Panc1 (cell line): ENCODE results near the gene DLGAP3. TPM values are rescaled to one million over a fixed set of nuclear protein-coding genes. Genes with fewer than 3 reads are reported as not detected.
"Not testable (repeated sequence)": the region's sequence is repeated elsewhere in the genome, so short reads cannot be mapped to it uniquely, and the experiment has no call there.

Experiments
- ATAC-seq: fragments of 200-7000 bp; cut with Tn5 transposase; 2 replicates; pipeline ENCODE4 v1.9.1; 2020; ENCODE audit warnings: mild to moderate bottlenecking, moderate library complexity
- BruUV-seq: library from RNA; stranded (reverse); fragments of 400-500 nt; replicated peaks from 2 replicates; lab custom pipeline; 2021; lab: Mats Ljungman, UMichigan
- CTCF ChIA-PET: fragments of 300-600 bp; sonication (Branson Sonifier 250); formaldehyde crosslinking; loops from one replicate; lab custom pipeline; 2022; ENCODE audit warnings: antibody characterized with exemption; lab: Charles Lee
- POLR2A ChIA-PET: fragments of 300-600 bp; sonication (Branson Sonifier 250); formaldehyde crosslinking; loops from one replicate; lab custom pipeline; 2022; ENCODE audit warnings: antibody characterized with exemption; lab: Charles Lee
- DNase-seq: peaks from one replicate; pipeline ENCODE4 v3.0.0-alpha.2; 2010; ENCODE audit warnings: low read depth, low spot score
- H3K27ac ChIP-seq: 2 replicates; pipeline ENCODE4 v1.5.1; 2011; ENCODE audit warnings: mild to moderate bottlenecking, low read length, inconsistent platforms
- H3K27me3 ChIP-seq: fragments of 200-500 bp; sonication (Bioruptor generic); 2 replicates; pipeline ENCODE4 v1.6.0; 2014; ENCODE audit warnings: low read length, inconsistent platforms; ENCODE audit not compliant: control insufficient read depth, insufficient read depth
- H3K36me3 ChIP-seq: fragments of 200-500 bp; sonication (Bioruptor generic); 2 replicates; pipeline ENCODE4 v1.5.1; 2014; ENCODE audit warnings: inconsistent platforms, mild to moderate bottlenecking, low read length, moderate library complexity; ENCODE audit not compliant: control insufficient read depth, insufficient read depth
- H3K4me1 ChIP-seq: 2 replicates; pipeline ENCODE4 v1.5.1; 2011; ENCODE audit warnings: inconsistent platforms, mild to moderate bottlenecking, low read length, moderate library complexity; ENCODE audit not compliant: control insufficient read depth, insufficient read depth
- H3K4me3 ChIP-seq, 2 experiments: 2 replicates each; pipeline ENCODE4 v1.5.1; 2011 to 2012; ENCODE audit warnings: low read depth in 2 of 2, low read length in 2 of 2, mild to moderate bottlenecking in 2 of 2, inconsistent platforms in 1 of 2, moderate library complexity in 1 of 2
- H3K9me3 ChIP-seq: fragments of 200-500 bp; sonication (Bioruptor generic); 2 replicates; pipeline ENCODE4 v1.5.1; 2014; ENCODE audit warnings: low read depth, mild to moderate bottlenecking, inconsistent platforms, low read length, moderate library complexity; ENCODE audit not compliant: control insufficient read depth, insufficient read depth
- CTCF ChIP-seq: fragments of 450-650 bp; IDR thresholded peaks from 2 replicates; pipeline ENCODE4 v1.5.1; 2017; ENCODE audit warnings: mild to moderate bottlenecking
- POLR2AphosphoS5 ChIP-seq: IDR thresholded peaks from 2 replicates; pipeline ENCODE4 v1.6.1; 2012; ENCODE audit warnings: mild to moderate bottlenecking, low read depth, low read length, moderate library complexity
- REST ChIP-seq, 2 experiments: IDR thresholded peaks; 2 replicates each; pipeline ENCODE4 v1.6.1; 2011 to 2012; ENCODE audit warnings: low read depth in 2 of 2, control low read depth in 1 of 2, low read length in 1 of 2, mild to moderate bottlenecking in 1 of 2, moderate library complexity in 1 of 2; ENCODE audit not compliant: insufficient read depth in 1 of 2
- SIN3A ChIP-seq: IDR thresholded peaks from 2 replicates; pipeline ENCODE4 v1.6.1; 2012; ENCODE audit warnings: low read depth, mild to moderate bottlenecking, low read length, moderate library complexity, borderline replicate concordance; ENCODE audit not compliant: insufficient read depth
- TCF7L2 ChIP-seq: IDR thresholded peaks from 2 replicates; pipeline ENCODE4 v1.6.1; 2011; ENCODE audit warnings: mild to moderate bottlenecking, low read depth, low read length, inconsistent platforms
- in situ Hi-C: cut with HindIII; loops from 2 replicates; pipeline ENCODE4 v1.10.0; 2016; ENCODE audit warnings: low sequenced_read_pairs, low pct_unique_long_range_greater_than_20kb
- intact Hi-C: fragments of 100-400 bp; cut with micrococcal nuclease; formaldehyde crosslinking; loops from one replicate; pipeline ENCODE4 v1.10.0; 2022; ENCODE audit not compliant: unreplicated experiment
- total RNA-seq: library from RNA; stranded (reverse); gene quantifications from one replicate; pipeline ENCODE4 v1.2.1, GENCODE V29; 2021; ENCODE audit not compliant: unreplicated experiment

The DLGAP3 gene
- total RNA-seq, 1 experiment from 2014 or later = 0.87 TPM

GRCh38 chr1:34822202-34822601, 107.2 kb downstream of the DLGAP3 start:
- in situ Hi-C loops = no loop called here

GRCh38 chr1:34818862-34819261, 110.6 kb downstream of the DLGAP3 start:
- intact Hi-C loops, H3K27me3 ChIP-seq, H3K4me1 ChIP-seq, BruUV-seq, DNase-seq, ATAC-seq, H3K9me3 ChIP-seq, H3K27ac ChIP-seq, H3K4me3 ChIP-seq, in situ Hi-C loops, H3K36me3 ChIP-seq, CTCF ChIA-PET: not testable (repeated sequence)
- POLR2A ChIA-PET = interaction anchor here (0.6 kb wide), 1 partner anchor 298 kb away, joined by 4 read pairs; no protein-coding TSS in a partner anchor

More at GRCh38 chr1:34822202-34822601, 107.2 kb downstream of the DLGAP3 start:
- ChIA-PET CTCF (no interaction called here), POLR2A (no interaction called here)
- ATAC-seq (no peak), DNase-seq (no peak)
- Histone ChIP-seq H3K27ac (no peak overlapping the region), H3K4me3 (no peak overlapping the region), H3K4me1 (no peaks in the 10 kb centered on the region), H3K36me3 (no peaks in the 10 kb centered on the region), H3K9me3 (no peaks in the 10 kb centered on the region), H3K27me3 (no peaks in the 10 kb centered on the region)
- no peak for TF ChIP-seq REST (IDR thresholded peaks at IDR 0.05; ENCODE audit: insufficient read depth in 1 of 2, low read depth in 2 of 2, low read length in 1 of 2)
- TF ChIP-seq CTCF = no peak
- TF ChIP-seq TCF7L2 = no peak
- TF ChIP-seq SIN3A = no peak
- no peak for TF ChIP-seq POLR2AphosphoS5
- no TSS peak for BruUV-seq
- intact Hi-C loops = no loop called here

GRCh38 chr1:34816778-34817177, 112.7 kb downstream of the DLGAP3 start:
- H3K4me1 ChIP-seq = no peaks in the 10 kb centered on the region
- no peaks in the 10 kb centered on the region; the same call in 1 of the 2 replicates for H3K27me3 ChIP-seq
- in situ Hi-C loops = no loop called here
- no peak overlapping the region for H3K4me3 ChIP-seq
- TF ChIP-seq POLR2AphosphoS5 (no peak), CTCF (no peak), TCF7L2 (no peak), REST (IDR thresholded peaks at IDR 0.05; ENCODE audit: insufficient read depth in 1 of 2, low read depth in 2 of 2, low read length in 1 of 2) (no peak), SIN3A (no peak)
- H3K9me3 ChIP-seq = no peaks in the 10 kb centered on the region
- ATAC-seq (no peak), DNase-seq (no peak)
- H3K27ac ChIP-seq = no peak overlapping the region
- no TSS peak for BruUV-seq
- H3K36me3 ChIP-seq = no peaks in the 10 kb centered on the region
- intact Hi-C loops = no loop called here
- ChIA-PET POLR2A (no interaction called here), CTCF (no interaction called here)
